ENCODE measurements around the gene COX17. TPM values are rescaled to one million over a fixed set of nuclear protein-coding genes. Genes with fewer than 3 reads are reported as not detected.

COX17 gene
- polyA plus RNA-seq, 2 of the 4 experiments (the other 2 are of a cell fraction) = 79.0 to 149 TPM

DNA sequence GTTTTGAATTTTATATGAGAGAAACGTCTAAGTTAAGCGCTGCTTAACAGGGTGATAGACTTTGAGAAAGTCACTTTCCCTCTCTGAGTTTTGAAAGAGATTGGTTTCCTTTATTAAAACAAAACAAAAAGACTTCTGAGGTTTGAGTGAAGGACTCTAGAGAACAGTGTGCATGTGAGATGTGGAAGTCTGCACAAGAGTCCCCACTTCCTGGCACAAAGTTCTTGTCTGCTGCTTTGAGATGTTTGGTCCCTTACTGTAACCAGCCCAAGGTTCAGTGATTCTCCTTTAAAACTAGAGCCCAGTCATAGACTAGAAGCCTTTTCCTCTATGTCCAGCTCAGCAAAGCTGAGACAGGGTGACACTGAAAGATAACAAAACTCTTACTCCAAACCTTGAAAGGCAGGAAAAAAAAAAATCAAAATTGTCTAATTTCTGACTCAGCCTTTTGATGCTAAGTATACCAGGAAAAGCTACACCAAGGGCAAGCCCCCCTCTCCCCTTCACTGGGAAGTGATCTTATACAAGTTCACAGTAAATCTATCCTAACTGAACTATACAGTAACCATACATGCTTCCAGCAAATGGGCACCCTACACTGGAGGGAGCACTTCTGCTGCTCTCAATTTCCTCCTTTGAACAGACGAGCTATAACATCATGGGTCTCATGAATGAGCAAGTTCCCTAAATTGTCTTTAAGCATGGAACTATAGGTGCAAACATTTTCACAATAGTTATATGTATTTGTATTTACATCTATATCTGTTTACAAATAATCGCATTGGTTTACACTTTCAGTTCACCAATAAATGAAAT, 19.1 kb downstream of the COX17 start:
- no peak for ATAC-seq
- H3K27ac ChIP-seq = no peak overlapping the region
- no peak for FAIRE-seq
- no peaks in the 10 kb centered on the region for H3K9me3 ChIP-seq
- no peak overlapping the region for H3K4me3 ChIP-seq
- 81% methylated on average over 4 of the region's 4 CpGs for WGBS (ENCODE audit: missing lambda C conversion rate)
- POLR2A ChIA-PET = no interaction called here
- TF ChIP-seq FOSL2 (IDR thresholded peaks at IDR 0.05) = no peak
- TF ChIP-seq FOSL2 (CRISPR knock-in tag; IDR thresholded peaks at IDR 0.05) = no peak
- TF ChIP-seq JUNB (IDR thresholded peaks at IDR 0.05) = no peak
- no peak for TF ChIP-seq CBX2 (IDR thresholded peaks at IDR 0.05; ENCODE audit: borderline replicate concordance, low read depth)
- no peak for DNase-seq (ENCODE audit: low read depth in 1 of 2, low spot score in 1 of 2)
- peaks cover 8% of the 10 kb centered on the region for H3K4me1 ChIP-seq
- CTCF ChIA-PET = interaction anchor here (0.7 to 1.2 kb wide), 4 partner anchors 10 to 36 kb away, joined by 3 to 5 read pairs (median 4); no protein-coding TSS in a partner anchor
- H3K4me2 ChIP-seq = no peak overlapping the region

DNA sequence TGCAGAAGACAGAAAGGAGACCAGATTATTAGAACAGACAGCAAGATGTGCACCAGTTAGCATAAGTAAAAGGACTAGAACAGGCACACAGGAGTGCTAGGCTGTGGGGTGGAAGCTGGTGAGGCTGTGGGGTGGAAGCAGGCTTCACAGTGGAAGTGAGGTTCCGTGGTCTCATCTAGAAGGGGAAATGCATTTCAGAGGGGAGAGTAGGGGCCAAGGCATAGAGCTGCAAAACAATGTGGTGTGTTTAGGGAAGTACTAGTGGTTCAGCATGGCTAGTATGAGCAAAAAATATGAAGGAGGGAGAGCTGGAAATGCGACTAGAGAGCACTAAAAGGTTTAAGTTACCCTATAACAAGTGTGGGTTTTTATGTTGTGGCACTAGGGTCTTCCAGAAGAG, 23.3 kb downstream of the COX17 start:
- H3K27ac ChIP-seq = no peak overlapping the region
- TF ChIP-seq TP53 (CRISPR knock-in tag; IDR thresholded peaks at IDR 0.05) = no peak
- TF ChIP-seq, protein P1, sequence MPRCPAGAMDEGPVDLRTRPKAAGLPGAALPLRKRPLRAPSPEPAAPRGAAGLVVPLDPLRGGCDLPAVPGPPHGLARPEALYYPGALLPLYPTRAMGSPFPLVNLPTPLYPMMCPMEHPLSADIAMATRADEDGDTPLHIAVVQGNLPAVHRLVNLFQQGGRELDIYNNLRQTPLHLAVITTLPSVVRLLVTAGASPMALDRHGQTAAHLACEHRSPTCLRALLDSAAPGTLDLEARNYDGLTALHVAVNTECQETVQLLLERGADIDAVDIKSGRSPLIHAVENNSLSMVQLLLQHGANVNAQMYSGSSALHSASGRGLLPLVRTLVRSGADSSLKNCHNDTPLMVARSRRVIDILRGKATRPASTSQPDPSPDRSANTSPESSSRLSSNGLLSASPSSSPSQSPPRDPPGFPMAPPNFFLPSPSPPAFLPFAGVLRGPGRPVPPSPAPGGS (IDR thresholded peaks at IDR 0.05) = no peak
- no peak overlapping the region for H3K4me3 ChIP-seq
- no peak for DNase-seq (ENCODE audit: low read depth in 1 of 2, low spot score in 1 of 2)
- POLR2A ChIA-PET = no interaction called here
- H3K9me3 ChIP-seq = no peaks in the 10 kb centered on the region
- no peak overlapping the region for H3K4me2 ChIP-seq
- CTCF ChIA-PET = interaction anchor here (0.9 to 1.1 kb wide), 2 partner anchors 27 to 769 kb away, joined by 3 to 4 read pairs; no protein-coding TSS in a partner anchor
- no peak for FAIRE-seq
- no peak for ATAC-seq
- 18% methylated on average over 2 of the region's 2 CpGs for WGBS (ENCODE audit: missing lambda C conversion rate)
- no peaks in the 10 kb centered on the region for H3K4me1 ChIP-seq

DNA sequence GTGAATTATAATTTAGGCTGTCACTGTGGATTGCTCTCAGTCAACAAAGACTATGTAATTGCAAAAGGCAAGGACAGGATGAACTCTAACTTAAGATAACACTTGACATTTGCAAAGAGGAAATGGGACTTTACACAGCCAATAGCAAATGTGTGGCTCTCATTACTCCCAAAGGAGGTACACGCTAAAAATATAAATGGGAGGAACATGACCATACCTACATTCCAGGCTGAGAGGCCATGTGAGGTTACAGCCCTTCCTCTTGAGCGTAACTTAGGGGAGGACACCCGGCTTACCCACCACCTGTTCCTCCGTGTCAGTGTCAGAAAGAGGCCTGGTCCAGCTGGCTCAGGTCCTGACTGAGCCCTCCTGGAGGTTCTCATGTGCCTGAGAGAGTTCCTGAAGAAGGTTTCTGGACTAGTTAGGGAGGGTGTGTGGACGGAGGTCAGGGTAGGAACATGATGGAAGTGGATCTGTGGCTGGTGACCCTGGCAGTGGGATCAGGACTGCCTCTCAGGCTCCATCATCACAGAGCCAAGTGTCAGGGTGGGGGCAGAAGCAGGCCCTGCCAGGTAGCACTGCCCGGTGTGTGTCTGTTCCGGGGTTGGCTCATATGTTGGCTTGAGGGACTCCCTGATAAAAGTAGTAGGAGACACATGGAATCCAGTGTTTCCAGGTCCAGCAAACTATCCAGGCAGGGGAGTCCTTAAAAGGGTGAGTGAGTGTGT, 24.7 kb downstream of the COX17 start:
- no peak for DNase-seq (ENCODE audit: low read depth in 1 of 2, low spot score in 1 of 2)
- ATAC-seq = no peak
- POLR2A ChIA-PET = no interaction called here
- CTCF ChIA-PET = interaction anchor here (1.1 kb wide), 1 partner anchor 28 kb away, joined by 3 read pairs; no protein-coding TSS in a partner anchor
- Histone ChIP-seq H3K4me3 (no peak overlapping the region), H3K9me3 (no peaks in the 10 kb centered on the region), H3K4me1 (no peaks in the 10 kb centered on the region), H3K4me2 (no peak overlapping the region), H3K27ac (no peak overlapping the region)
- 77% methylated on average over 7 of the region's 7 CpGs for WGBS (ENCODE audit: missing lambda C conversion rate)
- FAIRE-seq = no peak
- TF ChIP-seq RCOR1 (IDR thresholded peaks at IDR 0.05; ENCODE audit: low read depth, low read length) = no peak
- no peak for TF ChIP-seq MYC (IDR thresholded peaks at IDR 0.05; ENCODE audit: borderline replicate concordance, low read length)
- no peak for TF ChIP-seq MAFK (IDR thresholded peaks at IDR 0.05; ENCODE audit: partially characterized antibody)
- TF ChIP-seq, protein P2, sequence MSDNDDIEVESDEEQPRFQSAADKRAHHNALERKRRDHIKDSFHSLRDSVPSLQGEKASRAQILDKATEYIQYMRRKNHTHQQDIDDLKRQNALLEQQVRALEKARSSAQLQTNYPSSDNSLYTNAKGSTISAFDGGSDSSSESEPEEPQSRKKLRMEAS (IDR thresholded peaks at IDR 0.05) = no peak
- TF ChIP-seq ESRRA (IDR thresholded peaks at IDR 0.05; ENCODE audit: borderline replicate concordance, low read length) = no peak
- TF ChIP-seq GATA3 (IDR thresholded peaks at IDR 0.05; ENCODE audit: borderline replicate concordance) = no peak
- TF ChIP-seq, protein P3, sequence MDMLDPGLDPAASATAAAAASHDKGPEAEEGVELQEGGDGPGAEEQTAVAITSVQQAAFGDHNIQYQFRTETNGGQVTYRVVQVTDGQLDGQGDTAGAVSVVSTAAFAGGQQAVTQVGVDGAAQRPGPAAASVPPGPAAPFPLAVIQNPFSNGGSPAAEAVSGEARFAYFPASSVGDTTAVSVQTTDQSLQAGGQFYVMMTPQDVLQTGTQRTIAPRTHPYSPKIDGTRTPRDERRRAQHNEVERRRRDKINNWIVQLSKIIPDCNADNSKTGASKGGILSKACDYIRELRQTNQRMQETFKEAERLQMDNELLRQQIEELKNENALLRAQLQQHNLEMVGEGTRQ (IDR thresholded peaks at IDR 0.05) = no peak
- no peak for TF ChIP-seq SREBF2 (IDR thresholded peaks at IDR 0.05)
- no peak for TF ChIP-seq ZSCAN20 (CRISPR knock-in tag; IDR thresholded peaks at IDR 0.05)
- no peak for TF ChIP-seq MAZ (IDR thresholded peaks at IDR 0.05; ENCODE audit: borderline replicate concordance, low read depth, low read length)
- TF ChIP-seq FOSB (CRISPR knock-in tag; IDR thresholded peaks at IDR 0.05) = no peak
- no peak for TF ChIP-seq RAD21 (conservative IDR thresholded peaks at IDR 0.05 in 1 of 2, IDR thresholded peaks at IDR 0.05 in 1 of 2)
- TF ChIP-seq NPAS2 (CRISPR knock-in tag; IDR thresholded peaks at IDR 0.05; ENCODE audit: borderline replicate concordance) = no peak
